ENCODE results near the gene CECR2. TPM values are rescaled to one million over a fixed set of nuclear protein-coding genes. Genes with fewer than 3 reads are reported as not detected.

Gene CECR2
- total RNA-seq, 1 experiment from 2014 or later, result 4.1 TPM

- no peaks in the 10 kb centered on the region for H3K27me3 ChIP-seq (replicated peaks; ENCODE audit: insufficient read depth, low read depth, low read length, poor library complexity)
- ChIA-PET POLR2A (ENCODE audit: low non-redundant PET) (interaction anchor here (0.7 kb wide), 1 partner anchor 74 kb away, joined by 8 read pairs; no protein-coding TSS in a partner anchor), CTCF (interaction anchor here (0.6 kb wide), 1 partner anchor 176 kb away, joined by 6 read pairs; no protein-coding TSS in a partner anchor)
- no peak overlapping the region for H3K4me3 ChIP-seq (ENCODE audit: low read depth, low read length, poor library complexity, severe bottlenecking)
- H3K9me3 ChIP-seq (ENCODE audit: low read depth, low read length, poor library complexity, severe bottlenecking), result no peaks in the 10 kb centered on the region
- H3K27ac ChIP-seq (ENCODE audit: low read depth, low read length, poor library complexity, severe bottlenecking), result no peak overlapping the region
- BruUV-seq (replicated peaks), result no TSS peak
- no peak for TF ChIP-seq EZH2 (IDR thresholded peaks at IDR 0.05; ENCODE audit: borderline replicate concordance, low read depth, low read length, poor library complexity, severe bottlenecking)
- TF ChIP-seq CTCF (conservative IDR thresholded peaks at IDR 0.05; ENCODE audit: low read depth, low read length), result no peak
- H3K36me3 ChIP-seq (ENCODE audit: insufficient read depth, low read length, poor library complexity, severe bottlenecking), result no peaks in the 10 kb centered on the region
- intact Hi-C loops (cut with micrococcal nuclease; ENCODE audit: unreplicated experiment), result no loop called here
- DNase-seq (ENCODE audit: low spot score), result peak; percentile 7
- H3K4me1 ChIP-seq (ENCODE audit: insufficient read depth, low read length, poor library complexity, severe bottlenecking), result no peaks in the 10 kb centered on the region
Observed at GRCh38 chr22:17537155-17537554, 167.9 kb downstream of the CECR2 start.

- intact Hi-C loops (cut with micrococcal nuclease; ENCODE audit: unreplicated experiment), result no loop called here
- H3K36me3 ChIP-seq (ENCODE audit: insufficient read depth, low read length, poor library complexity, severe bottlenecking), result no peaks in the 10 kb centered on the region
- no peak for DNase-seq (ENCODE audit: low spot score)
Observed at GRCh38 chr22:17540481-17540880, 171.2 kb downstream of the CECR2 start.

GRCh38 chr22:17541476-17541875 lies 172.2 kb downstream of the CECR2 start:
- intact Hi-C loops (cut with micrococcal nuclease; ENCODE audit: unreplicated experiment), result no loop called here
- ChIA-PET POLR2A (ENCODE audit: low non-redundant PET) (no interaction called here), CTCF (no interaction called here)
- no peak overlapping the region for H3K4me3 ChIP-seq (ENCODE audit: low read depth, low read length, poor library complexity, severe bottlenecking)
- H3K27ac ChIP-seq (ENCODE audit: low read depth, low read length, poor library complexity, severe bottlenecking), result no peak overlapping the region
- no peak for DNase-seq (ENCODE audit: low spot score)
- H3K4me1 ChIP-seq (ENCODE audit: insufficient read depth, low read length, poor library complexity, severe bottlenecking), result no peaks in the 10 kb centered on the region
- H3K36me3 ChIP-seq (ENCODE audit: insufficient read depth, low read length, poor library complexity, severe bottlenecking), result no peaks in the 10 kb centered on the region
- no peaks in the 10 kb centered on the region for H3K9me3 ChIP-seq (ENCODE audit: low read depth, low read length, poor library complexity, severe bottlenecking)
- BruUV-seq (replicated peaks), result no TSS peak
- TF ChIP-seq CTCF (conservative IDR thresholded peaks at IDR 0.05; ENCODE audit: low read depth, low read length), result no peak
- TF ChIP-seq EZH2 (IDR thresholded peaks at IDR 0.05; ENCODE audit: borderline replicate concordance, low read depth, low read length, poor library complexity, severe bottlenecking), result no peak
- no peaks in the 10 kb centered on the region for H3K27me3 ChIP-seq (replicated peaks; ENCODE audit: insufficient read depth, low read depth, low read length, poor library complexity)

More at GRCh38 chr22:17540481-17540880, 171.2 kb downstream of the CECR2 start:
- ChIA-PET CTCF (no interaction called here), POLR2A (ENCODE audit: low non-redundant PET) (no interaction called here)
- H3K4me1 ChIP-seq (ENCODE audit: insufficient read depth, low read length, poor library complexity, severe bottlenecking), result no peaks in the 10 kb centered on the region
- H3K27ac ChIP-seq (ENCODE audit: low read depth, low read length, poor library complexity, severe bottlenecking), result no peak overlapping the region
- no peak for TF ChIP-seq EZH2 (IDR thresholded peaks at IDR 0.05; ENCODE audit: borderline replicate concordance, low read depth, low read length, poor library complexity, severe bottlenecking)
- peak; percentile 50 for TF ChIP-seq CTCF (conservative IDR thresholded peaks at IDR 0.05; ENCODE audit: low read depth, low read length)
- no peaks in the 10 kb centered on the region for H3K9me3 ChIP-seq (ENCODE audit: low read depth, low read length, poor library complexity, severe bottlenecking)
- no TSS peak for BruUV-seq (replicated peaks)
- H3K27me3 ChIP-seq (replicated peaks; ENCODE audit: insufficient read depth, low read depth, low read length, poor library complexity), result no peaks in the 10 kb centered on the region
- H3K4me3 ChIP-seq (ENCODE audit: low read depth, low read length, poor library complexity, severe bottlenecking), result no peak overlapping the region

Measured in A673 (cell line).